HepG2 (cell line): ENCODE data around the gene ZBTB48. TPM values are rescaled to one million over a fixed set of nuclear protein-coding genes. Genes with fewer than 3 reads are reported as not detected.

Experiments
- ESRRA ChIP-seq: sonication (generic); formaldehyde crosslinking; IDR thresholded peaks from 2 replicates; pipeline ENCODE4 v1.5.1; 2020; ENCODE audit warnings: mild to moderate bottlenecking, low read depth, missing genetic modification reagents
- JUN ChIP-seq: sonication (generic); formaldehyde crosslinking; IDR thresholded peaks from 2 replicates; pipeline ENCODE4 v1.4.0; 2020; ENCODE audit warnings: mild to moderate bottlenecking, missing genetic modification reagents
- MIXL1 ChIP-seq: IDR thresholded peaks from 2 replicates; pipeline ENCODE4 v1.6.1; 2016
- MYPOP ChIP-seq: sonication (generic); formaldehyde crosslinking; IDR thresholded peaks from 2 replicates; pipeline ENCODE4 v1.8.1; 2023; ENCODE audit warnings: mild to moderate bottlenecking, moderate library complexity, missing genetic modification reagents
- NCOA1 ChIP-seq: sonication (generic); formaldehyde crosslinking; IDR thresholded peaks from 2 replicates; pipeline ENCODE4 v1.9.0; 2021; ENCODE audit warnings: missing genetic modification reagents
- PITX1 ChIP-seq: sonication (generic); formaldehyde crosslinking; IDR thresholded peaks from 2 replicates; pipeline ENCODE4 v1.5.1; 2020; ENCODE audit warnings: mild to moderate bottlenecking, missing genetic modification reagents
- SKIL ChIP-seq: sonication (generic); formaldehyde crosslinking; IDR thresholded peaks from 2 replicates; pipeline ENCODE4 v1.8.0; 2022; ENCODE audit warnings: missing genetic modification reagents, mild to moderate bottlenecking, moderate library complexity, borderline replicate concordance
- SMYD3 ChIP-seq: sonication (generic); formaldehyde crosslinking; IDR thresholded peaks from 2 replicates; pipeline ENCODE4 v1.8.1; 2023; ENCODE audit warnings: mild to moderate bottlenecking, missing genetic modification reagents
- SNAPC2 ChIP-seq: sonication (generic); formaldehyde crosslinking; IDR thresholded peaks from 2 replicates; pipeline ENCODE4 v1.8.1; 2022; ENCODE audit warnings: mild to moderate bottlenecking, missing genetic modification reagents
- THAP8 ChIP-seq: sonication (generic); formaldehyde crosslinking; IDR thresholded peaks from 2 replicates; pipeline ENCODE4 v1.5.1; 2020; ENCODE audit warnings: missing genetic modification reagents, mild to moderate bottlenecking, borderline replicate concordance
- THAP9 ChIP-seq: sonication (generic); formaldehyde crosslinking; IDR thresholded peaks from 2 replicates; pipeline ENCODE4; 2020; ENCODE audit warnings: missing genetic modification reagents, mild to moderate bottlenecking, borderline replicate concordance
- ZBTB43 ChIP-seq: sonication (generic); formaldehyde crosslinking; conservative IDR thresholded peaks from 2 replicates; pipeline ENCODE4 v1.4.0; 2020; ENCODE audit warnings: missing genetic modification reagents
- ZGPAT ChIP-seq: IDR thresholded peaks from 2 replicates; pipeline ENCODE4 v1.6.1; 2016; ENCODE audit warnings: mild to moderate bottlenecking
- ZNF20 ChIP-seq: sonication (generic); formaldehyde crosslinking; IDR thresholded peaks from 2 replicates; pipeline ENCODE4 v1.4.0; 2020; ENCODE audit warnings: mild to moderate bottlenecking, moderate library complexity, missing genetic modification reagents
- ZNF317 ChIP-seq: sonication (generic); formaldehyde crosslinking; IDR thresholded peaks from 2 replicates; pipeline ENCODE4 v1.5.0; 2020; ENCODE audit warnings: mild to moderate bottlenecking, missing genetic modification reagents
- ZNF354B ChIP-seq: sonication (generic); formaldehyde crosslinking; IDR thresholded peaks from 2 replicates; pipeline ENCODE4 v1.8.0; 2022; ENCODE audit warnings: mild to moderate bottlenecking, missing genetic modification reagents
- ZNF430 ChIP-seq: sonication (generic); formaldehyde crosslinking; IDR thresholded peaks from 2 replicates; pipeline ENCODE4 v1.9.0; 2021; ENCODE audit warnings: mild to moderate bottlenecking, missing genetic modification reagents
- ZNF432 ChIP-seq: sonication (generic); formaldehyde crosslinking; IDR thresholded peaks from 2 replicates; pipeline ENCODE4 v1.5.0; 2020; ENCODE audit warnings: missing genetic modification reagents, mild to moderate bottlenecking, borderline replicate concordance
- ZNF605 ChIP-seq: sonication (generic); formaldehyde crosslinking; IDR thresholded peaks from 2 replicates; pipeline ENCODE4 v1.8.0; 2022; ENCODE audit warnings: mild to moderate bottlenecking, missing genetic modification reagents
- ZSCAN29 ChIP-seq: sonication (generic); formaldehyde crosslinking; conservative IDR thresholded peaks from 2 replicates; pipeline ENCODE4 v1.4.0; 2020; ENCODE audit warnings: mild to moderate bottlenecking, missing genetic modification reagents
- polyA plus RNA-seq, 8 experiments: library from polyadenylated mRNA; depleted of rRNA in 3 of 8; stranded (reverse) in 7 of 8; unstranded in 1 of 8; fragments of >200 nt; fragmentation: Illumina TruSeq in 4 of 8; extraction: Trizol in 4 of 8; gene quantifications; 2 replicates each; pipeline versions ENCODE4 v1.2.1 to v1.2.3, GENCODE V29; 2011 to 2016; ENCODE audit warnings: low read depth in 4 of 8, missing spikeins in 1 of 8, mixed read lengths in 1 of 8; ENCODE audit not compliant: insufficient read depth in 1 of 8
- total RNA-seq, 5 experiments: library from RNA; depleted of rRNA; stranded (reverse); fragments of >200 nt; fragmentation: Illumina TruSeq; extraction: Trizol; gene quantifications; 2 replicates each; pipeline ENCODE4 v1.2.3, GENCODE V29; 2016; ENCODE audit warnings: low read depth in 1 of 5

Gene ZBTB48
- total and polyA plus RNA-seq, 2 of the 13 experiments (the other 11 are each of a cell fraction or from before 2014, with no cell fraction given), result 13.0 to 17.1 TPM

GRCh38 chr1:6603238-6603914 is 23.6 kb downstream of the ZBTB48 start (continued):
- no peak for TF ChIP-seq NCOA1 (CRISPR knock-in tag)
- TF ChIP-seq ZNF354B (CRISPR knock-in tag), result no peak
- TF ChIP-seq ZNF432 (CRISPR knock-in tag), result 0 out of 2 replicates have a peak, but pooled peaks have one; percentile 41
- peak; percentile 37; the same call in 1 of the 2 replicates for TF ChIP-seq ZNF20 (CRISPR knock-in tag)
- TF ChIP-seq SNAPC2 (CRISPR knock-in tag), result no peak
- no peak; the same call in 1 of the 2 replicates for TF ChIP-seq ZNF317 (CRISPR knock-in tag)
- no peak for TF ChIP-seq ZNF605
- TF ChIP-seq ZBTB43 (CRISPR knock-in tag), result no peak
- TF ChIP-seq THAP9 (CRISPR knock-in tag), result 0 out of 2 replicates have a peak, but pooled peaks have one; percentile 23
- TF ChIP-seq ZSCAN29 (CRISPR knock-in tag), result 0 out of 2 replicates have a peak, but pooled peaks have one; percentile 34
- TF ChIP-seq ZGPAT (CRISPR knock-in tag), result no peak
- no peak for TF ChIP-seq SMYD3
- TF ChIP-seq ZNF430, result no peak
- no peak for TF ChIP-seq JUN (CRISPR knock-in tag)
- no peak for TF ChIP-seq PITX1 (CRISPR knock-in tag)
- 0 out of 2 replicates have a peak, but pooled peaks have one; percentile 7 for TF ChIP-seq MIXL1 (CRISPR knock-in tag)
- no peak for TF ChIP-seq THAP8
- peak; percentile 40; the same call in 1 of the 2 replicates for TF ChIP-seq SKIL (CRISPR knock-in tag)
- TF ChIP-seq ESRRA, result no peak
- TF ChIP-seq MYPOP (CRISPR knock-in tag), result no peak
